Endothelial cell of umbilical vein (primary cell): ENCODE results near the gene MCF2L. TPM values are rescaled to one million over a fixed set of nuclear protein-coding genes. Genes with fewer than 3 reads are reported as not detected.
"Not testable (repeated sequence)": the region's sequence is repeated elsewhere in the genome, so short reads cannot be mapped to it uniquely, and the experiment has no call there.

ENCODE experiments used
- BruUV-seq: library from RNA; stranded (reverse); fragments of 400-500 nt; replicated peaks from 2 replicates; lab custom pipeline; 2021; lab: Mats Ljungman, UMichigan
- CTCF ChIA-PET: fragments of 300-600, 350-600 bp; sonication (Branson Sonifier 250); formaldehyde crosslinking; loops from one replicate; lab custom pipeline; 2021; ENCODE audit warnings: antibody characterized with exemption, inconsistent platforms; lab: Charles Lee
- POLR2A ChIA-PET: fragments of 300-600, 350-600 bp; sonication (Branson Sonifier 250); formaldehyde crosslinking; loops from one replicate; lab custom pipeline; 2021; ENCODE audit warnings: antibody characterized with exemption, inconsistent platforms; lab: Charles Lee
- DNase-seq: peaks from one replicate; pipeline ENCODE4 v3.0.0-alpha.2; 2011; ENCODE audit warnings: low read depth, low spot score
- FAIRE-seq: peaks from 2 replicates; lab custom pipeline; 2011; peaks lifted over from hg19 to GRCh38; lab: Jason Lieb, UNC
- H2AFZ ChIP-seq: 2 replicates; pipeline ENCODE4 v1.6.0; 2012; ENCODE audit warnings: low read depth, low read length, control low read depth, inconsistent platforms
- H3K27ac ChIP-seq: 2 replicates; pipeline ENCODE4 v1.5.1; 2011; ENCODE audit warnings: low read depth, mild to moderate bottlenecking, control low read depth, low read length, moderate library complexity; ENCODE audit not compliant: insufficient read depth
- H3K27me3 ChIP-seq, 2 experiments: 2 replicates each; pipeline versions ENCODE4 v1.6.0 to v1.6.1; 2011; ENCODE audit warnings: low read length in 2 of 2, mixed read lengths in 1 of 2; ENCODE audit not compliant: control insufficient read depth in 2 of 2, insufficient read depth in 2 of 2
- H3K36me3 ChIP-seq, 2 experiments: 2 replicates in 1 of 2; 3 replicates in 1 of 2; pipeline ENCODE4 v1.5.1; 2011; ENCODE audit warnings: low read length in 2 of 2, mild to moderate bottlenecking in 1 of 2, moderate library complexity in 1 of 2; ENCODE audit not compliant: control insufficient read depth in 2 of 2, insufficient read depth in 2 of 2; ENCODE audit errors: extremely low read depth in 1 of 2
- H3K4me1 ChIP-seq: 3 replicates; pipeline ENCODE4 v1.5.1; 2011; ENCODE audit warnings: mild to moderate bottlenecking, low read length; ENCODE audit not compliant: control insufficient read depth, insufficient read depth; ENCODE audit errors: extremely low read depth
- H3K4me2 ChIP-seq: 2 replicates; pipeline ENCODE4 v1.6.1; 2011; ENCODE audit warnings: low read length, control low read depth, mixed read lengths; ENCODE audit not compliant: insufficient read depth
- H3K4me3 ChIP-seq, 3 experiments: fragments of 200-600 bp in 1 of 3; sonication (generic), shearing (Covaris generic) in 1 of 3; replicated peaks in 1 of 3; 2 replicates each; pipeline ENCODE4 v1.5.1; 2011 to 2016; ENCODE audit warnings: control low read depth in 3 of 3, low read length in 3 of 3, mild to moderate bottlenecking in 2 of 3, inconsistent platforms in 1 of 3, low read depth in 1 of 3, moderate library complexity in 1 of 3; ENCODE audit not compliant: insufficient read depth in 1 of 3
- H3K79me2 ChIP-seq: 2 replicates; pipeline ENCODE4 v1.6.0; 2012; ENCODE audit warnings: low read length, inconsistent platforms; ENCODE audit not compliant: control insufficient read depth, insufficient read depth
- H3K9ac ChIP-seq: replicated peaks from 2 replicates; pipeline ENCODE3; 2011; ENCODE audit warnings: low read length, control low read depth; ENCODE audit not compliant: insufficient read depth; ENCODE audit errors: extremely low read depth
- H3K9me1 ChIP-seq: replicated peaks from 3 replicates; pipeline ENCODE4 v1.6.0; 2011; ENCODE audit warnings: mild to moderate bottlenecking, low read length; ENCODE audit not compliant: control insufficient read depth, insufficient read depth; ENCODE audit errors: extremely low read depth
- H3K9me3 ChIP-seq: replicated peaks from 2 replicates; pipeline ENCODE4 v1.5.1; 2012; ENCODE audit warnings: low read length, inconsistent platforms; ENCODE audit not compliant: control insufficient read depth, insufficient read depth
- H4K20me1 ChIP-seq: replicated peaks from 2 replicates; pipeline ENCODE3; 2011; ENCODE audit warnings: mild to moderate bottlenecking, low read length; ENCODE audit not compliant: control insufficient read depth, insufficient read depth; ENCODE audit errors: extremely low read depth
- CTCF ChIP-seq, 2 donors: IDR thresholded peaks; 1 replicate in 1 of 2; 2 replicates in 1 of 2; pipeline ENCODE4 v1.5.1; 2011; ENCODE audit warnings: low read length in 2 of 2, mild to moderate bottlenecking in 2 of 2, moderate library complexity in 2 of 2, control low read depth in 1 of 2, inconsistent platforms in 1 of 2, low read depth in 1 of 2; ENCODE audit not compliant: insufficient read depth in 1 of 2; ENCODE audit errors: extremely low read depth in 1 of 2
- EZH2 ChIP-seq: IDR thresholded peaks from 2 replicates; pipeline ENCODE4 v1.6.1; 2012; ENCODE audit warnings: borderline replicate concordance, low read depth, mild to moderate bottlenecking, moderate library complexity, low read length, inconsistent platforms; ENCODE audit not compliant: severe bottlenecking
- FOS ChIP-seq: IDR thresholded peaks from 2 replicates; pipeline ENCODE4 v1.6.1; 2011; ENCODE audit warnings: mild to moderate bottlenecking, low read length, moderate library complexity, borderline replicate concordance; ENCODE audit not compliant: insufficient read depth
- GATA2 ChIP-seq: IDR thresholded peaks from 2 replicates; pipeline ENCODE4 v1.7.0; 2011; ENCODE audit warnings: low read depth, mild to moderate bottlenecking, moderate library complexity, mixed read lengths, low read length; ENCODE audit not compliant: insufficient read length, insufficient read depth
- JUN ChIP-seq: IDR thresholded peaks from 2 replicates; pipeline ENCODE4 v1.6.1; 2011; ENCODE audit warnings: borderline replicate concordance, low read depth; ENCODE audit not compliant: insufficient read length, insufficient read depth
- MAX ChIP-seq: IDR thresholded peaks from 2 replicates; pipeline ENCODE4 v1.6.1; 2011; ENCODE audit not compliant: insufficient read depth, insufficient read length
- MYC ChIP-seq: IDR thresholded peaks from one replicate; pipeline ENCODE4 v1.6.1; 2011; ENCODE audit warnings: mild to moderate bottlenecking, low read depth, low read length
- POLR2A ChIP-seq: IDR thresholded peaks from 2 replicates; pipeline ENCODE4 v1.6.1; 2012; ENCODE audit warnings: low read depth, mild to moderate bottlenecking, control low read depth, low read length
- POLR2AphosphoS5 ChIP-seq: IDR thresholded peaks from 2 replicates; pipeline ENCODE4 v1.6.1; 2012; ENCODE audit warnings: low read depth, mild to moderate bottlenecking, control low read depth, low read length, moderate library complexity; ENCODE audit not compliant: insufficient read depth
- dilution Hi-C: fragments of 300-500 bp; cut with MboI; formaldehyde crosslinking; loops from one replicate; pipeline ENCODE4 v1.15.0; 2019; ENCODE audit warnings: low sequenced_read_pairs; ENCODE audit not compliant: extremely low pct_ligation_motif_present
- intact Hi-C: fragments of 100-400 bp; cut with micrococcal nuclease; formaldehyde crosslinking; loops from one replicate; pipeline ENCODE4 v1.10.0; 2022
- polyA plus RNA-seq, 4 experiments: library from polyadenylated mRNA; depleted of rRNA in 3 of 4; stranded (reverse) in 3 of 4; unstranded in 1 of 4; fragments of >200 nt; gene quantifications; 2 replicates each; pipeline versions ENCODE4 v1.2.1 to v1.2.3, GENCODE V29; 2011 to 2012; ENCODE audit warnings: missing spikeins in 1 of 4
- total RNA-seq: library from RNA; stranded (reverse); gene quantifications from 2 replicates; pipeline ENCODE4 v1.2.3, GENCODE V29; 2021

MCF2L gene
- total and polyA plus RNA-seq, 2 donors (not counting 3 experiments of a cell fraction or from before 2014, with no cell fraction given) = 0.33 to 0.58 TPM

- H3K4me3 ChIP-seq = no peak overlapping the region
- dilution Hi-C loops = no loop called here
- TF ChIP-seq EZH2 = no peak
- no peak for TF ChIP-seq MYC
- TF ChIP-seq GATA2 = no peak
- TF ChIP-seq POLR2A = no peak
- TF ChIP-seq MAX = no peak
- TF ChIP-seq JUN = no peak
- no peak for TF ChIP-seq POLR2AphosphoS5
- TF ChIP-seq FOS = no peak
- no peak for TF ChIP-seq CTCF (IDR thresholded peaks at IDR 0.05; ENCODE audit: extremely low read depth in 1 of 2, insufficient read depth in 1 of 2, low read depth in 1 of 2, low read length in 2 of 2)
- peaks cover 4% of the 10 kb centered on the region for H3K4me1 ChIP-seq
- intact Hi-C loops = loop anchor here (5.0 kb wide), 2 partner anchors 266 to 281 kb away; partner anchors contain the start of genes CUL4A and PCID2
- no peak overlapping the region for H3K27ac ChIP-seq
- CTCF ChIA-PET = interaction anchor here (6.7 kb wide), 1 partner anchor 87 kb away, joined by 114 read pairs; no protein-coding TSS in a partner anchor
- no peak overlapping the region for H3K4me2 ChIP-seq
- H2AFZ ChIP-seq = no peak overlapping the region
- H3K9me3 ChIP-seq = no peaks in the 10 kb centered on the region
- POLR2A ChIA-PET = no interaction called here
- H3K36me3 ChIP-seq = no peaks in the 10 kb centered on the region
- FAIRE-seq (no peak), DNase-seq (no peak)
- no peaks in the 10 kb centered on the region for H3K9me1 ChIP-seq
- H4K20me1 ChIP-seq = no peaks in the 10 kb centered on the region
- no TSS peak for BruUV-seq
- peaks cover 1% of the 10 kb centered on the region in 2 experiments for H3K27me3 ChIP-seq
- no peaks in the 10 kb centered on the region for H3K79me2 ChIP-seq
- no peak overlapping the region for H3K9ac ChIP-seq
These were observed 27.7 kb upstream of the MCF2L start for GRCh38 chr13:112941349-112941748.

- H3K9me3 ChIP-seq, H3K9ac ChIP-seq, H4K20me1 ChIP-seq, dilution Hi-C loops, H3K4me3 ChIP-seq, H3K4me1 ChIP-seq, H3K79me2 ChIP-seq, BruUV-seq, DNase-seq, POLR2A ChIA-PET, H3K4me2 ChIP-seq, H3K27ac ChIP-seq, H3K36me3 ChIP-seq, H3K27me3 ChIP-seq, FAIRE-seq, H3K9me1 ChIP-seq, H2AFZ ChIP-seq: not testable (repeated sequence)
- intact Hi-C loops = loop anchor here (1.0 to 5.0 kb wide), 4 partner anchors 88 to 453 kb away; partner anchors contain the start of genes CUL4A and PCID2
- CTCF ChIA-PET = interaction anchor here (6.7 kb wide), 1 partner anchor 87 kb away, joined by 114 read pairs; no protein-coding TSS in a partner anchor
These were observed 27.2 kb upstream of the MCF2L start for GRCh38 chr13:112941765-112942164.
